Trophoblast cell (in vitro differentiated cells and primary cell): ENCODE data around the gene SIGLECL1.

ENCODE experiments used
- DNase-seq, 2 donors: peaks; one replicate each; pipeline ENCODE4 v3.0.0-alpha.2; 2016
- H2AFZ ChIP-seq: 2 replicates; pipeline ENCODE4 v1.6.1; 2013; ENCODE audit warnings: low read length, moderate library complexity, mild to moderate bottlenecking; ENCODE audit not compliant: insufficient read depth, poor library complexity
- H2AK5ac ChIP-seq: 2 replicates; pipeline ENCODE4 v1.6.1; 2013; ENCODE audit warnings: mild to moderate bottlenecking, low read length
- H2BK120ac ChIP-seq: 2 replicates; pipeline ENCODE4 v1.6.1; 2013; ENCODE audit warnings: low read length, mild to moderate bottlenecking, moderate library complexity; ENCODE audit not compliant: insufficient read depth, poor library complexity
- H2BK12ac ChIP-seq: 2 replicates; pipeline ENCODE4 v1.6.1; 2013; ENCODE audit warnings: mild to moderate bottlenecking, low read length, moderate library complexity
- H2BK5ac ChIP-seq: 2 replicates; pipeline ENCODE4 v1.6.1; 2013; ENCODE audit warnings: low read length, low read depth, moderate library complexity, mild to moderate bottlenecking; ENCODE audit not compliant: poor library complexity
- H3K14ac ChIP-seq: 2 replicates; pipeline ENCODE4 v1.6.1; 2013; ENCODE audit warnings: mild to moderate bottlenecking, low read length
- H3K18ac ChIP-seq: 2 replicates; pipeline ENCODE4 v1.6.1; 2013; ENCODE audit warnings: mild to moderate bottlenecking, low read length
- H3K23ac ChIP-seq: 2 replicates; pipeline ENCODE4 v1.6.1; 2013; ENCODE audit warnings: low read length
- H3K27ac ChIP-seq: 2 replicates; pipeline ENCODE4 v1.5.1; 2013; ENCODE audit warnings: low read depth, mild to moderate bottlenecking, inconsistent platforms, low read length, moderate library complexity
- H3K27me3 ChIP-seq: 2 replicates; pipeline ENCODE4 v1.6.1; 2013; ENCODE audit warnings: inconsistent platforms, mild to moderate bottlenecking, low read length, moderate library complexity; ENCODE audit not compliant: insufficient read depth
- H3K36me3 ChIP-seq, 2 experiments: 1 replicate in 1 of 2; 2 replicates in 1 of 2; pipeline ENCODE4 v1.6.1; 2013; ENCODE audit warnings: low read length in 2 of 2, mild to moderate bottlenecking in 2 of 2, moderate library complexity in 1 of 2; ENCODE audit not compliant: insufficient read depth in 2 of 2, control insufficient read depth in 1 of 2
- H3K4ac ChIP-seq: 2 replicates; pipeline ENCODE4 v1.6.1; 2013; ENCODE audit warnings: low read depth, mild to moderate bottlenecking, low read length, moderate library complexity
- H3K4me1 ChIP-seq, 2 experiments: 1 replicate in 1 of 2; 2 replicates in 1 of 2; pipeline ENCODE4 v1.6.1; 2013; ENCODE audit warnings: low read length in 2 of 2, mild to moderate bottlenecking in 2 of 2, moderate library complexity in 1 of 2; ENCODE audit not compliant: insufficient read depth in 2 of 2, control insufficient read depth in 1 of 2
- H3K4me2 ChIP-seq: 2 replicates; pipeline ENCODE4 v1.6.1; 2013; ENCODE audit warnings: inconsistent platforms, mild to moderate bottlenecking, low read length, moderate library complexity
- H3K4me3 ChIP-seq: 2 replicates; pipeline ENCODE4 v1.5.1; 2013; ENCODE audit warnings: mild to moderate bottlenecking, low read depth, low read length, inconsistent platforms
- H3K79me1 ChIP-seq: one replicate; pipeline ENCODE4 v1.6.1; 2013; ENCODE audit warnings: low read length
- H3K79me2 ChIP-seq: 2 replicates; pipeline ENCODE4 v1.6.1; 2013; ENCODE audit warnings: low read length, mild to moderate bottlenecking; ENCODE audit not compliant: control insufficient read depth, insufficient read depth, poor library complexity
- H3K9ac ChIP-seq: 2 replicates; pipeline ENCODE4 v1.6.1; 2013; ENCODE audit warnings: mild to moderate bottlenecking, low read length
- H3K9me3 ChIP-seq: 2 replicates; pipeline ENCODE4 v1.6.1; 2013; ENCODE audit warnings: low read depth, mild to moderate bottlenecking, control low read depth, inconsistent platforms, low read length; ENCODE audit not compliant: insufficient read depth
- H4K12ac ChIP-seq: 2 replicates; pipeline ENCODE4 v1.6.1; 2013; ENCODE audit warnings: low read depth, mild to moderate bottlenecking, low read length, moderate library complexity
- H4K8ac ChIP-seq: 2 replicates; pipeline ENCODE4 v1.6.1; 2013; ENCODE audit warnings: low read depth, mild to moderate bottlenecking, low read length, moderate library complexity
- H4K91ac ChIP-seq: one replicate; pipeline ENCODE4 v1.6.1; 2013; ENCODE audit warnings: low read depth, mild to moderate bottlenecking, low read length, moderate library complexity
- WGBS: extraction: QIAGEN DNeasy Blood & Tissue Kit; methylation state at CpG from one replicate; pipeline ENCODE4 v1.1.7; 2013; ENCODE audit warnings: missing lambda C conversion rate; ENCODE audit not compliant: insufficient read length, insufficient coverage; ENCODE audit errors: extremely low coverage; 5-methylcytosine and 5-hydroxymethylcytosine counted together

The SIGLECL1 gene

GRCh38 chr19:51271067-51271466, 20.2 kb downstream of the SIGLECL1 start:
- H4K12ac ChIP-seq: no peak overlapping the region
- no peak overlapping the region for H3K27ac ChIP-seq
- no peak overlapping the region for H2BK12ac ChIP-seq
- H3K14ac ChIP-seq: no peak overlapping the region
- peaks cover 0 to 5% of the 10 kb centered on the region in 2 experiments for H3K4me1 ChIP-seq
- H3K79me1 ChIP-seq: no peaks in the 10 kb centered on the region
- DNase-seq: no peak
- H3K4ac ChIP-seq: no peak overlapping the region
- no peak overlapping the region for H2BK5ac ChIP-seq
- H3K23ac ChIP-seq: no peak overlapping the region
- no CpG with 5 or more reads among the region's 26 CpGs for WGBS
- H3K4me2 ChIP-seq: no peak overlapping the region
- no peak overlapping the region for H3K9ac ChIP-seq
- H2AK5ac ChIP-seq: no peak overlapping the region
- no peak overlapping the region for H4K91ac ChIP-seq
- H4K8ac ChIP-seq: no peak overlapping the region
- H3K27me3 ChIP-seq: no peaks in the 10 kb centered on the region
- no peaks in the 10 kb centered on the region for H3K9me3 ChIP-seq
- no peaks in the 10 kb centered on the region for H3K79me2 ChIP-seq
- no peak overlapping the region for H3K18ac ChIP-seq
- no peak overlapping the region for H3K4me3 ChIP-seq
- no peaks in the 10 kb centered on the region for H3K36me3 ChIP-seq
- no peak overlapping the region for H2BK120ac ChIP-seq
- no peak overlapping the region for H2AFZ ChIP-seq

DNA sequence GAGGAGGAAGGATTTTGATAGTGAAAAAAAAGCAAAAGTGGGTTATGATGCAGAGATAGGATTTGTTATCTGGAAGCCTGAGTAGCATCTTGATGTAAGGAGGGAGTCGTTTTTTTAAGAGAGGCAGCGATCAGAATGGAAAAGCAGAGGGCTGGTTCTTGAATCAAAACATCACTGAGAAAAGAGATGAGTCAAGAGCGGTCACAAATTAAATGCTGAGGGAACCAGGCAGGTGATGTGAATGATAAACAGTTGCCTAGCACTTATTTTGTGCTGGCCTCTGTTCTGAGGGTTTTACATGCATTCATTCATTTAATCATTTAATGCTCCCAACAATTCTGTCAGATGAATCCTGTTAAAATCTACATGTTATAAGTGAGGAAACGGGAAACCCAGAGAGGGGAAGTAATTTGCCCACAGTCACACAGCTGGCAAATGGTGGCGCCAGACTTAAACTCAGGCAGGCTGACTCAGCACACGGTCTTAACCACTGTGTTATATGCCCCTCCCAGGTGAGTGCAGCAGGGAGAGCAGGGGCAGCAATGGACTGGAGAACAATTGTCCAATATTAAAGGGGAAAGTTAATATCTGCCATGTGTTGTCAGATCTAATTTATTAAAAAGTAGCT, 21.4 kb downstream of the SIGLECL1 start:
- H2AK5ac ChIP-seq: no peak overlapping the region
- no peak overlapping the region for H3K4me2 ChIP-seq
- H3K4me3 ChIP-seq: no peak overlapping the region
- no peaks in the 10 kb centered on the region for H3K4me1 ChIP-seq
- H3K36me3 ChIP-seq: no peaks in the 10 kb centered on the region
- no peak overlapping the region for H4K12ac ChIP-seq
- no peak overlapping the region for H2BK5ac ChIP-seq
- no peak overlapping the region for H3K4ac ChIP-seq
- H3K79me1 ChIP-seq: no peaks in the 10 kb centered on the region
- H4K91ac ChIP-seq: no peak overlapping the region
- no peak overlapping the region for H3K18ac ChIP-seq
- H3K23ac ChIP-seq: no peak overlapping the region
- no peaks in the 10 kb centered on the region for H3K27me3 ChIP-seq
- H3K27ac ChIP-seq: no peak overlapping the region
- H2BK12ac ChIP-seq: no peak overlapping the region
- H4K8ac ChIP-seq: no peak overlapping the region
- no peak overlapping the region for H3K14ac ChIP-seq
- H3K9ac ChIP-seq: no peak overlapping the region
- no peaks in the 10 kb centered on the region for H3K9me3 ChIP-seq
- H3K79me2 ChIP-seq: no peaks in the 10 kb centered on the region
- no peak overlapping the region for H2BK120ac ChIP-seq
- H2AFZ ChIP-seq: no peak overlapping the region
- no CpG with 5 or more reads among the region's 6 CpGs for WGBS
- DNase-seq: no peak

DNA sequence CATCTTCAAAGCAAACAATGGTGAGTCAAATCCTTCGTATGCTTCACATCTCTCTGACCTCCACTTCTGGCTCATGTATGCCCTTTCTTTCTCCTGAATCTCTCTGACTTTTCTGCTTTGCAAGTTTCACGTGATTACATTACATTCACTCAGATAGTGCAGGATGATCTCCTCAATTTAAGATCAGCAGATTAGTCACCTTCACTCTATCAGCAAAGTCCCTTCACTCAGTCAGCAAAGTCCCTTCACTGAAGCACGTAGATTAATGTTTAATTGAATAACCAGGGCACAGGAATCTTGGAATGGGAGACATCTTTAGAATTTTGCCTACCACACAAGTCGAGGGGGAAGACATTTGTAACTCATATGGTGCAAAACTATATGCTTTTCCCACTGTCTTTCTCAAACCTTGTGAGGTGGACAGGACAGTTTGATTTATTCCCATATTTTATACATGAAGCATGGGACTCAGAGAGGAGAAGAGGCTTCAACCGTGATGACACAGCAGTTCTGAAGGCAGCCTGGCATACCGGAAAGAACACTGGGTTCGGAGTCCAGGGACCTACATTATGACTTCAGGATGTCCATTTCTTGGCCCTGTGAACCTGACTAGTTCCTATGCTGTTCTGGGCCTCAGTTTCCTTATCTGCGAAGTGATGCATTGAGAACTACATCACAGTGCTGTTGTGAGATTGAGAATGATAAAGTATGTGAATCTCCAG, 23.3 kb downstream of the SIGLECL1 start:
- WGBS: no CpG with 5 or more reads among the region's 8 CpGs
- no peak overlapping the region for H4K12ac ChIP-seq

GRCh38 chr19:51277112-51277511, 26.2 kb downstream of the SIGLECL1 start:
- WGBS: no CpG with 5 or more reads among the region's 3 CpGs
- Histone ChIP-seq H3K18ac (no peak overlapping the region), H2AK5ac (no peak overlapping the region), H3K4me3 (no peak overlapping the region), H3K27me3 (no peaks in the 10 kb centered on the region), H2BK12ac (no peak overlapping the region), H3K79me1 (no peaks in the 10 kb centered on the region), H3K23ac (no peak overlapping the region), H2BK5ac (no peak overlapping the region), H3K79me2 (no peaks in the 10 kb centered on the region), H3K36me3 (no peaks in the 10 kb centered on the region), H3K4ac (no peak overlapping the region), H3K9ac (no peak overlapping the region), H4K91ac (no peak overlapping the region), H4K12ac (no peak overlapping the region), H3K4me1 (no peaks in the 10 kb centered on the region), H2AFZ (no peak overlapping the region), H4K8ac (no peak overlapping the region), H2BK120ac (no peak overlapping the region), H3K9me3 (peaks cover 5% of the 10 kb centered on the region), H3K27ac (no peak overlapping the region), H3K4me2 (no peak overlapping the region), H3K14ac (no peak overlapping the region)
- DNase-seq: no peak

More for the DNA sequence above, 23.3 kb downstream of the SIGLECL1 start:
- Histone ChIP-seq H2AK5ac (no peak overlapping the region), H3K4ac (no peak overlapping the region), H4K91ac (no peak overlapping the region), H3K79me2 (no peaks in the 10 kb centered on the region), H3K27me3 (no peaks in the 10 kb centered on the region), H3K23ac (no peak overlapping the region), H3K4me2 (no peak overlapping the region), H3K4me1 (no peaks in the 10 kb centered on the region), H3K18ac (no peak overlapping the region), H3K14ac (no peak overlapping the region), H3K9me3 (no peaks in the 10 kb centered on the region), H3K27ac (no peak overlapping the region), H3K4me3 (no peak overlapping the region), H3K79me1 (no peaks in the 10 kb centered on the region), H2BK120ac (no peak overlapping the region), H3K36me3 (no peaks in the 10 kb centered on the region), H2BK12ac (no peak overlapping the region), H2BK5ac (no peak overlapping the region), H3K9ac (no peak overlapping the region), H2AFZ (no peak overlapping the region), H4K8ac (no peak overlapping the region)
- DNase-seq: no peak
